Progenitor cell of endocrine pancreas (in vitro differentiated cells): Measurements from ENCODE around the gene KNG1. TPM values are rescaled to one million over a fixed set of nuclear protein-coding genes. Genes with fewer than 3 reads are reported as not detected.
"Not testable (repeated sequence)": the region's sequence is repeated elsewhere in the genome, so short reads cannot be mapped to it uniquely, and the experiment has no call there.

Experiments used
- DNase-seq: peaks from one replicate; pipeline ENCODE4 v3.0.0; 2021; ENCODE audit warnings: low spot score; ENCODE audit not compliant: unreplicated experiment
- H3K27ac Mint-ChIP-seq: 2 replicates; pipeline ENCODE4 v1.8.0; 2021; ENCODE audit warnings: mild to moderate bottlenecking, moderate library complexity, mixed read lengths
- H3K27me3 Mint-ChIP-seq: 2 replicates; pipeline ENCODE4 v1.8.0; 2021; ENCODE audit warnings: mixed read lengths
- H3K36me3 Mint-ChIP-seq: 2 replicates; pipeline ENCODE4 v1.8.0; 2022; ENCODE audit warnings: mixed read lengths; ENCODE audit not compliant: insufficient read depth
- H3K4me1 Mint-ChIP-seq: 2 replicates; pipeline ENCODE4 v1.8.0; 2021; ENCODE audit warnings: low read depth, mixed read lengths
- H3K4me3 Mint-ChIP-seq: 2 replicates; pipeline ENCODE4 v1.8.0; 2021; ENCODE audit warnings: low read depth, mild to moderate bottlenecking, moderate library complexity, mixed read lengths
- H3K9me3 Mint-ChIP-seq: 2 replicates; pipeline ENCODE4 v1.8.0; 2021; ENCODE audit warnings: low read depth, mixed read lengths
- CTCF ChIP-seq: fragments of 200-600 bp; sonication (generic); IDR thresholded peaks from one replicate; pipeline ENCODE4 v1.5.0; 2021; ENCODE audit warnings: antibody characterized with exemption, mild to moderate bottlenecking; ENCODE audit not compliant: unreplicated experiment
- total RNA-seq: library from RNA; stranded (reverse); gene quantifications from 2 replicates; pipeline ENCODE4 v1.2.1, GENCODE V29; 2021

KNG1 gene
- total RNA-seq, 1 donor from 2014 or later, result not detected

- Mint-ChIP-seq H3K4me1 (peaks cover 6% of the 10 kb centered on the region), H3K36me3 (no peaks in the 10 kb centered on the region), H3K9me3 (peaks cover 20% of the 10 kb centered on the region), H3K27ac (no peak overlapping the region), H3K4me3 (no peak overlapping the region), H3K27me3 (peaks cover 35% of the 10 kb centered on the region)
- no peak for DNase-seq
- no peak for TF ChIP-seq CTCF
Measured at GRCh38 chr3:186687120-186687651, 30.0 kb upstream of the KNG1 start.

DNA sequence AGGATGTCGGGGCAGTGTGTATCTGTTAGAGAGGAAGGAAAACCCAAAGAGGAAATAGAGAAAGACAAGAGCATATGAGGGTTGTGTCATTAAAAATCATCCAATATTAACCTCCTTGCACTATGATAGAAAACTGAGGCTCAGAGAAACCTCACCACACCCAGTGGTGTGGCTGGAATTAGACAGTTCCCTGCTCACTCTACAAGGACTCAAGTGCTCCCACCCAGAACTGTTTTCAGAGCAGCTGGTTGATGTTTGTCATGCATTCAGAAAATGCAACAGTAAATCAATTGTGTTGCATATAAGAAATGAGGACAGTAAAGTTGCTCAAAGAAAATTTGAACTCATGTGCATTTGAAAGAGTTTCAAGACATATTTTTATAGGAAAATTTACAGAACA is 26.9 kb upstream of the KNG1 start:
- not testable (repeated sequence) for H3K4me1 Mint-ChIP-seq, H3K36me3 Mint-ChIP-seq, H3K27ac Mint-ChIP-seq, H3K4me3 Mint-ChIP-seq, DNase-seq, H3K9me3 Mint-ChIP-seq
- peaks cover 38% of the 10 kb centered on the region for H3K27me3 Mint-ChIP-seq

DNA sequence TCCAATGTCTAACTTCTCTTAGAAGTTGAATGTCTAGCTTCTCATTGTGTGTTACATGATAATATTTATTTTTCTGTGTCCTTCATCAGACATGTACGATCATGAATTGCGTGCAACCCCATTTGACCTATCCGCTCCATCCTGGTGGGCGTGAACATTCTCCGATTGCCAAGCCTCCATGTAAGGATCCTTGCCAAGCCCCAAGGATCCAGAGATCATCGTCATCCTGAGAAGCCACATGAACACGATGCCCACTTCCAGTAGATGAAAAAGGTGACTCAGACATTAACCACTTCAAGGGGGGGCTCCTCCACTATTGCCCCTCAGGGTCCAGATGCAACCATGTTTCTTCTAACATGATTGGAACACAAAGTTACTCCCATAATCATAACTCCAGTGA is 25.5 kb upstream of the KNG1 start:
- H3K9me3 Mint-ChIP-seq, result no peaks in the 10 kb centered on the region
- no peak for TF ChIP-seq CTCF
- H3K4me1 Mint-ChIP-seq, result peaks cover 6% of the 10 kb centered on the region
- no peak overlapping the region for H3K27ac Mint-ChIP-seq
- peaks cover 35% of the 10 kb centered on the region for H3K27me3 Mint-ChIP-seq
- H3K36me3 Mint-ChIP-seq, result no peaks in the 10 kb centered on the region
- H3K4me3 Mint-ChIP-seq, result no peak overlapping the region
- DNase-seq, result no peak

- DNase-seq, result no peak
- Mint-ChIP-seq H3K4me3 (no peak overlapping the region), H3K36me3 (no peaks in the 10 kb centered on the region), H3K27ac (no peak overlapping the region), H3K9me3 (no peaks in the 10 kb centered on the region), H3K4me1 (peaks cover 4% of the 10 kb centered on the region), H3K27me3 (peaks cover 28% of the 10 kb centered on the region)
- TF ChIP-seq CTCF, result no peak
Measured at GRCh38 chr3:186693843-186694242, 23.3 kb upstream of the KNG1 start.

DNA sequence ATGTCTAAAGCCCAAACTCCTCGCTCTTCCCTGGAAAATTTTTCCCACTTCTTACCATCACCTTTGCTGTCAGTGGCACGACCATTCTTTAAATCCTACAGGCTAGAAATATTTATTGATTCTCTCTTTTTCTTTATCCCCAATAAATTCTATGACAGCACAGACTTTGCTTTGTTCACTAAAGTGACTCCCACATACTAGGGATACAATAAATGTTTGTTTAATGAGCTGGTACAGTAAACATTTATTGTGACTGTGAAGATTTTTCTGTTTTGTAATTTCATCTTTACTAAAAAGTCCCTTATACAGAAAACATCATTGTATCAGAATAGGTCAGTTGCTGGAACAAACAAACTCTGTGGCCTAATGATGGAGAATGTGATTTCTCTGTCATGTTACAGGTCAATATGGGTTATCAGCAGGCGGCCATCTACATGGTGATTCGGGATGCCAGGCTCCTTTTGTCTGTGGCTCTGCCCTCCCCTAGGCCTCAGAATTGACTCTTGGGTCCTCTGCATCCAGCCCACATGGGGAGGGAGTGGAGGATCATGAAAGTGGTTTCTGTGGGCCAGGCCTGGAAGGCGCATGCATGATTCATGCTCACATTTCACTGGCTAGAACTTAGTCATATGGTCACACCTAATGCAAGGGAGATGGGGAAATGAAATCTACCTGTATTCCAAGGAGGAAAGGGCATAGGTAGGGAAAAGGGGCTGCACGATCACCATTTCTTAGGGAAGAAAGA is 22.7 kb upstream of the KNG1 start:
- Mint-ChIP-seq H3K9me3 (no peaks in the 10 kb centered on the region), H3K36me3 (no peaks in the 10 kb centered on the region), H3K4me1 (peaks cover 4% of the 10 kb centered on the region), H3K27ac (no peak overlapping the region), H3K27me3 (peaks cover 28% of the 10 kb centered on the region), H3K4me3 (no peak overlapping the region)
- no peak for TF ChIP-seq CTCF
- DNase-seq, result no peak

GRCh38 chr3:186696522-186696921 is 20.6 kb upstream of the KNG1 start:
- Mint-ChIP-seq H3K4me1 (peaks cover 4% of the 10 kb centered on the region), H3K9me3 (no peaks in the 10 kb centered on the region), H3K4me3 (no peak overlapping the region), H3K27ac (no peak overlapping the region), H3K27me3 (peaks cover 27% of the 10 kb centered on the region), H3K36me3 (no peaks in the 10 kb centered on the region)
- DNase-seq, result no peak
- TF ChIP-seq CTCF, result no peak
